ENCODE measurements around the gene S100A14.
"Not testable (repeated sequence)": the region's sequence is repeated elsewhere in the genome, so short reads cannot be mapped to it uniquely, and the experiment has no call there.

S100A14 gene

DNA sequence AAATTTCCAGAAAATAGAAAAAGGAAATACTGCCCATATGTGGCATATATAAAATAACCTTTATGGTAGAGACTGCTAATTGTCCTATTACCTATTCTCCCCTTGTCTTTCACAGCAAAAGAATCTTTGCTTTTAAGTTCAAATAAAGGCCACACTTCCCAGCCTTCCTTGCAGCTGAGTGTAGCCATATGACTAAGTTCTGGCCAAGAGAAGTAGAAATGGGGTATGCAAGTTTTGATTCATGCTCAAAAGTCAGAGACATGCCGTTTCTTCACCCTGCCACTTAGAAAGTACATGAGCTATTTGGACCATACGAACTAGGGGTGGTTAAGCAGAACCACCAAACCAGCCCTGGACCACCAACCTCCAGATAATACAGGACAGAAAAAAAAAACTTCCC lies 32.1 kb downstream of the S100A14 start:
- no peak for DNase-seq

DNA sequence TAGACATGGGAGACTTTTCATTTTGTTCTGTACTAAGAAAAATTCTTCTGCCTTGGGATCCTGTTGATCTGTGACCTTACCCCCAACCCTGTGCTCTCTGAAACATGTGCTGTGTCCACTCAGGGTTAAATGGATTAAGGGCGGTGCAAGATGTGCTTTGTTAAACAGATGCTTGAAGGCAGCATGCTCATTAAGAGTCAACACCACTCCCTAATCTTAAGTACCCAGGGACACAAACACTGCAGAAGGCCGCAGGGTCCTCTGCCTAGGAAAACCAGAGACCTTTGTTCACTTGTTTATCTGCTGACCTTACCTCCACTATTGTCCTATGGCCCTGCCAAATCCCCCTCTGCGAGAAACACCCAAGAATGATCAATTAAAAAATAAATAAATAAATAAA lies 32.6 kb downstream of the S100A14 start:
- DNase-seq: not testable (repeated sequence)

DNA sequence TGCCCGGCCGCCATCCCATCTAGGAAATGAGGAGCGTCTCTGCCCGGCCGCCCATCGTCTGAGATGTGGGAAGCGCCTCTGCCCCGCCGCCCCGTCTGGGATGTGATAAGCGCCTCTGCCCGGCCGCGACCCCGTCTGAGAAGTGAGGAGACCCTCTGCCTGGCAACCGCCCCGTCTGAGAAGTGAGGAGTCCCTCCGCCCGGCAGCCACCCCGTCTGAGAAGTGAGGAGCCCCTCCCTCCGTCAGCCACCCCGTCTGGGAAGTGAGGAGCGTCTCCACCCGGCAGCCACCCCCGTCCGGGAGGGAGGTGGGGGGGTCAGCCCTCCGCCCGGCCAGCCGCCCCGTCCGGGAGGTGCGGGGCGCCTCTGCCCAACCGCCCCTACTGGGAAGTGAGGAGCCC lies 33.3 kb downstream of the S100A14 start:
- not testable (repeated sequence) for DNase-seq

DNA sequence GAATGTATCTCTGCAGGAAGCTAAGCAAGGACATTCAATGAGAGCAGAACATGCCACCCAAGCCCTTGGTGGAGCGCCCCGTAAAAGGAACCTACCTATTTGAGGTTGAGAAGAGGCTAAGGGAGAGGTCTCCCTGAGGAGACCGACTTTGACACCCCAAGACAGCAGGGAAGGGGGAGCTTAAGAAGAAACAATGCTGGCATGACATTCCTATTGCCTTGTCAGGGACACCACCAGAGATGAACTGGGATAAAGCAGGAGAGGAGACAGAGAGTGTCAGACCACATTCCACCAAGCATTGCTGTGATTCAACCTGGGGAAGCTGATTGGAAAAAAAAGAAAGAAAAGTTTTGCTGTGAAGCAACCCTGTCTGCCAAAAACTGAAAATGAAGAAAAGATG lies 37.2 kb downstream of the S100A14 start:
- no peak for DNase-seq

DNA sequence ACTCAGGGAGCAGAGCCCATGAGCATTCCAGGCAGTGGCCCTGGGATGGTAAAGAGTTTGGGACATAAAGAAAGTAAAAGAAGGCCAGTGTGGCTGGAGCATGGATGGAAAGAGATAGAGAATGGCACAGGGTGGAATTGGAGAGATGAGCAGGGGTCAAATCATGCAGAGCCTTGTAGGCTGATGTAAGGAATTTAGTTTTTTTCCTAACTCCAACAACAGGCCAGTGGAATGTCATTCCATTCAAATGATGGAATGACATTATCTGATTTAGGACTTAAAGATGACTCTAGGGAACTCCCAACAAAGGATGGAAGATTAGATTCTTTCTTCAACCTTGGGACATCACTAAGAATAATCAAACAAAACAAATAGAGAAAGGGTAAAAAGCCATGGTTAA lies 37.6 kb downstream of the S100A14 start:
- no peak for DNase-seq

DNA sequence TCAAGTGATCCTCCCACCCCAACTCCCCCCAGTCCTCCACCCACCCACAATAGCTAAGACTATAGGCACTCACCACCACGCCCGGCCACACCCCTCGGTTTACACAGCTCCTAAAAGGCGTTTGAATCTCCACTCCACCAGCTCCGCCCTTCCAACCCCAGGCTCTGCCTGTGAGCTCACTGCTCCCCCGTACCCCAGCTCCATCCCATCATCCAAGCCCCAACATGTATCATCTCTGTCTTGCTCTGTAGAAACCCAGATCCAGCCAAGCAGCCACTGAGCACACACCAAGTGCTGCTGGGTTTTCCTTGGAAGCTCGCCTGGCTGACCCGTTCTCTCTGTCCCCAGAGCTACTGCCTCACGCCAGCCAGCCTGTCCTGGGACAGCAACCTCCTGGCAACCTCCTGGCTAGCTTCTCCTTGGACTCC lies 38.5 kb downstream of the S100A14 start:
- no peak for DNase-seq

DNA sequence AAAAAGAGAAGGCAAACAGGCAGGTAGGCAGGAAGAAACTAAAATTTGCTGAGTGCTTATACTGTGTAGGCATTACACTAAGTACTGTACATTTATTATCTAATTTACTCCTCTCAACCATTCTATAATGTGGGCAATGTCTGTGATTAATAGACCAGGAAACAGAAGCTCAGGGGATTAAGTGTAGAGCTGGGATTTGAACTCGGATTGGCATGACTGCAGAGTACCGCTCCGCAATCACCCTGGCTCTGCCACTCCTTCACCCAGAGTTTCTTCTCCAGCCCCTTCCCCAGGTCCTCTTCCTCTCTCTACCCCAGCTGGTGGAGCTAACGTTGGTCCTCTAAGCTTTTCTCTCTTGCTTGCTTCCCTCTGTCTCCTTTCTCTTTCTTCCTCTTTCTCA lies 39.0 kb downstream of the S100A14 start:
- DNase-seq: no peak

DNA sequence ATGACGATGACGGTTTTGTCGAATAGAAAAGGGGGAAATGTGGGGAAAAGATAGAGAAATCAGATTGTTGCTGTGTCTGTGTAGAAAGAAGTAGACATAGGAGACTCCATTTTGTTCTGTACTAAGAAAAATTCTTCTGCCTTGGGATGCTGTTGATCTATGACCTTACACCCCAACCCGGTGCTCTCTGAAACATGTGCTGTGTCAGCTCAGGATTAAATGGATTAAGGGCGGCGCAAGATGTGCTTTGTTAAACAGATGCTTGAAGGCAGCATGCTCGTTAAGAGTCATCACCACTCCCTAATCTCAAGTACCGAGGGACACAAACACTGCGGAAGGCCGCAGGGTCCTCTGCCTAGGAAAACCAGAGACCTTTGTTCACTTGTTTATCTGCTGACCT lies 40.6 kb downstream of the S100A14 start:
- DNase-seq: not testable (repeated sequence)

DNA sequence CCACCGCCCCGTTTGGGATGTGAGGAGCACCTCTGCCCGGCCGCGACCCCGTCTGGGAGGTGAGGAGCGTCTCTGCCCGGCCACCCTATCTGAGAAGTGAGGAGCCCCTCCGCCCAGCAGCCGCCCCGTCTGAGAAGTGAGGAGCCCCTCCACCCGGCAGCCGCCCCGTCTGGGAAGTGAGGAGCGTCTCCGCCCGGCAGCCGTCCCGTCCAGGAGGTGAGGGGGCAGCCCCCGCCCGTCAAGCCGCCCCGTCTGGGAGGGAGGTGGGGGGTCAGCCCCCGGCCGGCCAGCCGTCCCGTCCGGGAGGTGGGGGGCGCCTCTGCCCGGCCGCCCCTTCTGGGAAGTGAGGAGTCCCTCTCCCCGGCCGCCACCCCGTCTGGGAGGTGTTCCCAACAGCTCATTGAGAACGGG lies 41.0 kb downstream of the S100A14 start:
- not testable (repeated sequence) for DNase-seq

DNA sequence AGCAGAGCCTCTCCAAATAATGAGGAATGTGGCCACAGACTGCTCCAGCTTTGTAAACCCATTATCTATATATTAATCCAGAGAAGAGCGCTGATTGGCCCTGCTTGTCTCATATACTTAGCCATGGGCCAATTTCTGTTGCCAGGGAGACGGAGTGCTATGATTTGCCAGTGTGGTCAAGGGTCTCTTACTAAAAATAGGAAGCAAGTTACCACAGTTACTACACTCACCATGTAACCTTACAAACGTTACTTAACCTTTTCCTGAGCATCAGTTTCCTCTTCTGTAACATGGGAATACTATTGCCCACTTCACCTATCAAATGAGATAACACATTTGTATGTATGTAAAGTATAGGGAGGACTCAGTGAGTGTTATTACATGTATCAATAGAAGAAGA lies 42.8 kb downstream of the S100A14 start:
- DNase-seq: no peak

DNA sequence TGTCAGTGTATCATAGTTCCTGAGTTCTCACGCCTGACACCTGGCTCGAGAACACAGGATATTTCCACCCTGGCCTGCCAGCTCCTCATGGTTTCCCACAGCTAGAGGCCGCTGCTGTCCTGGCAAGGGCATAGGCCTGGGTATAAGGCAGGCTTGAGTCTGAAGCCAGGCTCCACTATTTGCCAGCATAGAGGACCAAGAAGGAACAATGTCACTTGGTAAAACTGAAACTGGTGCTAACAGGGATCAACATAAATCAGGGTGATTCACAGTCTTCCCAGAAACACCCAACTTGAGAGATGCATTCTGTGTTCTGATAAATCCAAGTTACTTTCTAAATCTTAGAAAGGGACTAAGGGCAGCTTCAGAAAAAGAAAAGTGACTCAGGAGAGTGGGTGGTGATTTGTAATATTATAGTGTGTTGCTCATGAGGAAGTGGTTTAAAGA lies 43.5 kb downstream of the S100A14 start:
- DNase-seq: no peak

DNA sequence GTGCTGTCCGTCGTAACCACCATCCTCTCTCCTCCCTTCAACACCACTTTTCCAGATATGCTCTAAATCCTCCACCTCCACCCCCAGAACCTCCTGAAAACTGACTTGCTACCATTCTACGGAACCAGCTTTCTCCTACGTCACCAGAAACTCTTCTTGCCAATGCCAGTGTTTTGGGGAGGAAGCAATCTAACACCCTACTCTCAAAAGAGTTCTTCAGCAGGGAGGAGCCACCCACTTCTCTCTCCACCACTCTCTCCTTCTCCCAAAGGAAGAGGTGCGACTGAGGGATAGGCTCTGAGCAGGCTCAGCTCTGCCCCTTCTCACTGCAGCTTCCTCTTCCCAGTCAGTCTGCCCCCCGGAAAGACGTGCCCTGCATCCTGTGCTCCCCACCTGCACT lies 44.4 kb downstream of the S100A14 start:
- no peak for DNase-seq

DNA sequence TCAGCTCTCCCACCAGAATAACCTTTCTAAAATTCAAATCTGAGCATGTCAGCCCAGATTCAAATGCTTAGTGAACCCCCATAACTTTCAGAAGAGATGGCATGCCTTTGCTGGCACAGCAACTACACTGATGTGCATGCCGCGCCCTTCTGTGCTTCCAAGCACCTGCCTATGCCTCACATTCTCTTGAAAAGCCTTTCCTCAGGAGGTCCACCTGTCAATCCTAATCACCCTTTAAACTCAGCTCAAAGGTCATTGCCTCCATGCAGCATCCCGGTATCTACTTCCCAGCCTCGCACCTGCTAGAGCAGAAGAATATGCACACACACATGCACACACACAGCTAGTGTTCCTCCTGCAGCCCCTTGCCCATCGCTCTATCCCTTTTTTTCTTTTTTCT lies 45.3 kb downstream of the S100A14 start:
- DNase-seq: no peak

DNA sequence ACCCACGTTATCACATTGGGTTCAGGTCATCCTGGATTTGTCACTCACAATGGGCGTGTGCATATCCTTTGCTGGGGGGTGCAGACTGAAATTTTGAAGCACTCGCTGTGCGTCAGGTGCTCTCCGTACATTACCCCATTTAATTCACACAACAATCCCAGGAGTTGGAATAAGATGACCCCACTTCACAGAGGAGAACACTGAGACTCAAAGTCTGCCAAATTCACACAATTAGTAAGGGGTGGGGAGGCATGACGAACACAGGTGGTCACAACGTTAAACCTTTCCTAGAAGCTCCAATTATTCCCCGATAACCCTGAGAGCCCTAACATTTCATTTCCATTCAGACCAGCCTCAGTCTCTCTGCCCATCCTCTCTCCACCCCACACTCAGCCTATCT lies 46.7 kb downstream of the S100A14 start:
- DNase-seq: no peak

DNA sequence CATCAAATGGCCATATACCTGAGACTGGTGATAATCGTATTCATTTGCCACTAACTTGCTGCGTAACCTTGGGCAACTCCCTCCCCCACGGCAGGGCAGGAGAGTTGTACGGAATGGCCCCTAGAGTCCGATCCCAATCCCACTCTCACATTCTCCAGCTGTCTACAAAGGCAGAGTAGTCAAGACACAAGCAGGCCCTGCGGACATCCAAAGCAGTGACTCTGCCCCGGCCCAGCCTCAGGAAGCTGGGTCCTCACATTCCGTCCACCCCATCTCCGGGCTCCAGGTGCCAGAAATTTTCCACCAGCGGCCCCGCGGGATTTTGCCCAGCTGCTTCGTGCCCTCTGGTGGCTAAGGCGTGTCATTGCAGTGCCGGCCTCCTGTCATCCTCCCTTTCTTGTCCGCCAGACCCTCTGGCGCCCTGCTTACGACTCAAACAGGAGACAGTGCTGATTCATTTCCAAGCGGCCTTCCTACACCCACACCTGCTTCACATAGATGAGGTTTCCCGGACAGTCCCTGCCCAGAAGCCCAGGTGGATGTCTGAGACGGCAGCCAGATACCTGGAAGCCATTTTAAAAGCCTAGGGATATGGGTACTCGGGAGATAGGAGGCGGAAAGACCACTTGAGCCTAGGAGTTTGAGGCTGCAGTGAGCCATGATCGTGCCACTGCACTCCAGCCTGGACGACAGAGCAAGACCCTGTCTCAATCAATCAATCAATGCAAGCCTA lies 47.6 kb downstream of the S100A14 start:
- DNase-seq: peak; percentile 80

DNA sequence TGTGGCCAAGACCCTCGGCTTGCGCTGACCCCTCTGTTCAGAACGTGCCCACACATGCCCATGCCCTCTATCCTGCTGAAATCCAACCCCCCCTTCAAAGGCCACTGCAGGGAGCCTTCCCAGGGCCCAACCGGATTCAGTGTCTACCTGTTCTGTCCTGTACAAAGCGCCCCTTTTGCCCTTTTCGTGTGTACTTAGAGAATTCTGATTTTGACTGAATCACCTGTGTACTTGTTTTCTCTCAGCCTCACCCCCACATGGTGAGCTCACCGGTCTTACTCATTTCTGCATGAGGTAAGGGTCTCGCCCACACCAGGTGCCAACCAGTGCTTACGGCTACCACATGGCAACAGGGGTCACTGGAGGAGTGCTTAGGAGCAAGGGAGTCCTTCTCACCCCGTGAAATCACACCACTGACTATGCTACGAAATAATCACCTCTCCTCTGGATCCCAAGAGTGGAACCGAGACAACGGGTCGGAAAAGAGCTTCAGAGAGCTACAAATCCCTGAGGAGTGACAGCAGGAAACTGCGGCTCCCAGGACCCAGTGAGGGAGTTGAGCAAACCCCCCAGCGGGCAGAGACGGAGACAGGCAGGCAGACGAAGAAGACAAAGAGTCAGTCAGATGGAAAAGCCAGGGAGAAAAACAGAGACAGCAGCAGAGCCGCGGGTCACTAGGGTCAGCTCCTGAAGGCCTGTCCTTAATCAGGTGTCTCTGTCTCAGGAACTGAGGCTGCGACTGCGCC lies 48.3 kb downstream of the S100A14 start:
- DNase-seq: peak; percentile 50

DNA sequence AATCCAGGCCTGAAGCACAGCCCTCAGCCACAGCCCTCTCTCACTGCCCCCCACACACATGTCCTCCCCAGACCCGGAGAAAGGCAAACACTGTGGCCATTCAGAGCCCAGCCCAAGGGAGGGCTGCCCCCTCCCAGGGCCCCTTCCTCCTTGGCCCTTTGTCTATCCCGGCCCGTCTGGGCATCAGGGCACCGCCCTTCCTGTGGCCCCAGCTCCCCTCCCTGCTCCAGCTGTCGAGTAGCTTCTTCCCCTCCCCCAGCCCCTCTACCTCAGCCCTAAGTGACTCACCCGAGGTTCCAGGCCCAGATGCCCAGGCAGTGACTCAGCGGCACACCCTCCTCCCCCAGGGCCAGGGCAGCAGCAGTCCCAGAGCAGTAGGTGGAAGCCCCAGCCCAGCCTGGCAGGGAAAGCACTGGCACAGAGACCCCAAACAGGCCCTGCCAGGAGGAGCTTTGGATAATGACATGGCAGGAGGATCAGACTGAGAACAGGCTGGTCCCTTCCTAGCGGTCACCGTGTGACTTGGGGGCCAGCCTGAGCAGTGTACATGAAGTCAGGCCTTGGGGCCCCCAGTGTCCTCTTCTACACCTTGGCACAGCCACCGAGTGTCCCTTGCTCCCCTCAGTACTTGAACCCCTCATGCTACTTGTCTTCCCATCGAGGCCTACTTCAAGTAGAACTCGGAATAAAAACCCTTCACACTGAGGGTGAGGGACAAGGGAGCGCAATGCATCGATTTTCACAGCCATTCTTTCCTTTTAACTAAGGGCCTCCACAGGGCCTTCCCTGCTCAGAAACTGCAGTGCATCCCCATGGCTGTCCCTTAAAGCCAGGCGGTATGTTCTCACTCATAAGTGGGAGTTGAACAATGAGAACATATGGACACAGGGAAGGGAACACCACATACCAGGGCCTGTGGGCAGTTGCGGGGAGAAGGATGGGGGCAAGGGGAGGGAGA lies 49.4 kb downstream of the S100A14 start:
- peak; percentile 91 for DNase-seq

DNA sequence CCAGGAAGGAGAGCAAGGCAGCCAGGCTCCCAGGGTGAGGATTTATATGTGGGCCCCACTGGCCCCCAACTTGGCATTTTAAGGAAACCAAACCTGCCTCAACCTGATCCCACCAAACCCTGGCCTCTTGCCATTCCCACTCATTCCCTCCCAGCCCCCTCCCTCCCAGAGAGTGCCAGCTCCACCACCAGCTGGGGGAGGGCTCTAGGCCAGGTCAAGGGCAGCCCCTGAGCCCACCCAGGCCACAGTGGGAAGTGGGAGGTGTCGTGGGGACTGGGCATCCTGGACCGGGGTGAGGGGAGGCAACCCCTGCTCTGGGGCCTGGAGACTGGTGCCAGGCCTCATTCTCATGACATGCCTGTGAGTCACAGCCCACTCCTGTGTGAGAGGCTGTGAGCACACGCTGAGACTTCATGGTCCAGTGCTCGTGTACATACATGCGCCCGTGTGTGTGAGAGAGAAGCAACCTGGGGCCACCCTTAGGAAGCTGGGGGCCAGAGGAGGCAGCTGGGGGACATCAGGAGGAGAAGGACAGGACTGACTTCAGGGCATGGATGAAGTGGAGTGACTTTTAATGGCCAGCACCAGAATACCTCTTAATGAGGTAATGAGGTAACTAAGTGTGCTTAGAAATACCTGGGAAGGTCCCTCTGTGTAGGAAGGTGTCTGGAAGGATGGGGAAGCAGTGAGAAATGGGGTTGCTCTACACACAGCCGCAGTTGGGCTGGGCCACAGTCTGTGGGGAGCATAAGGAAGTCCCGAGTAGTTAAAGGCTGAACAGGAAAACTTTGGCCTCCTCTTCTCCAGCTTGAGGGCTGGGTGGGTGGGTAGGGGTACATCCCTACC lies 50.4 kb downstream of the S100A14 start, which contains the start of gene S100A2:
TSS of gene S100A2 (minus strand) at position 316 of the 846 bp plus-strand sequence. CDS start 1,967 bp downstream, outside the sequence.
- DNase-seq: peak; percentile 37
